Ishikawa (cell line): ENCODE measurements around the gene EIF3M.

Experiments used
- CEBPB ChIP-seq: IDR thresholded peaks from 2 replicates; pipeline ENCODE4 v1.6.1; 2012
- CREB1 ChIP-seq: IDR thresholded peaks from 2 replicates; pipeline ENCODE4 v1.6.1; 2012; ENCODE audit warnings: low read depth
- EGR1 ChIP-seq: IDR thresholded peaks from 2 replicates; pipeline ENCODE4 v1.6.1; 2012
- EP300 ChIP-seq: IDR thresholded peaks from 2 replicates; pipeline ENCODE4 v1.6.1; 2012; ENCODE audit warnings: borderline replicate concordance
- FOXM1 ChIP-seq: IDR thresholded peaks from 2 replicates; pipeline ENCODE4 v1.6.1; 2012; ENCODE audit warnings: low read depth, borderline replicate concordance
- NFIC ChIP-seq: IDR thresholded peaks from 2 replicates; pipeline ENCODE4 v1.6.1; 2012
- RAD21 ChIP-seq: IDR thresholded peaks from 2 replicates; pipeline ENCODE4 v1.6.1; 2012; ENCODE audit warnings: low read depth
- TAF1 ChIP-seq: IDR thresholded peaks from 2 replicates; pipeline ENCODE4 v1.6.1; 2012; ENCODE audit warnings: low read depth, mild to moderate bottlenecking
- TCF12 ChIP-seq: IDR thresholded peaks from 2 replicates; pipeline ENCODE4 v1.6.1; 2012; ENCODE audit warnings: low read depth
- TEAD4 ChIP-seq: IDR thresholded peaks from 2 replicates; pipeline ENCODE4 v1.6.1; 2012
- YY1 ChIP-seq: IDR thresholded peaks from 2 replicates; pipeline ENCODE4 v1.6.1; 2012; ENCODE audit warnings: low read depth
- ZBTB7A ChIP-seq: IDR thresholded peaks from 2 replicates; pipeline ENCODE4 v1.6.1; 2012; ENCODE audit warnings: low read depth
- TF ChIP-seq, protein P1 (sequence below): IDR thresholded peaks from 2 replicates; pipeline ENCODE4 v1.6.1; 2012
- TF ChIP-seq, protein P2 (sequence below): IDR thresholded peaks from 2 replicates; pipeline ENCODE4 v1.6.1; 2012; ENCODE audit warnings: low read depth, mild to moderate bottlenecking
- TF ChIP-seq, protein P3 (sequence below): IDR thresholded peaks from 2 replicates; pipeline ENCODE4 v1.6.1; 2012

EIF3M gene

DNA sequence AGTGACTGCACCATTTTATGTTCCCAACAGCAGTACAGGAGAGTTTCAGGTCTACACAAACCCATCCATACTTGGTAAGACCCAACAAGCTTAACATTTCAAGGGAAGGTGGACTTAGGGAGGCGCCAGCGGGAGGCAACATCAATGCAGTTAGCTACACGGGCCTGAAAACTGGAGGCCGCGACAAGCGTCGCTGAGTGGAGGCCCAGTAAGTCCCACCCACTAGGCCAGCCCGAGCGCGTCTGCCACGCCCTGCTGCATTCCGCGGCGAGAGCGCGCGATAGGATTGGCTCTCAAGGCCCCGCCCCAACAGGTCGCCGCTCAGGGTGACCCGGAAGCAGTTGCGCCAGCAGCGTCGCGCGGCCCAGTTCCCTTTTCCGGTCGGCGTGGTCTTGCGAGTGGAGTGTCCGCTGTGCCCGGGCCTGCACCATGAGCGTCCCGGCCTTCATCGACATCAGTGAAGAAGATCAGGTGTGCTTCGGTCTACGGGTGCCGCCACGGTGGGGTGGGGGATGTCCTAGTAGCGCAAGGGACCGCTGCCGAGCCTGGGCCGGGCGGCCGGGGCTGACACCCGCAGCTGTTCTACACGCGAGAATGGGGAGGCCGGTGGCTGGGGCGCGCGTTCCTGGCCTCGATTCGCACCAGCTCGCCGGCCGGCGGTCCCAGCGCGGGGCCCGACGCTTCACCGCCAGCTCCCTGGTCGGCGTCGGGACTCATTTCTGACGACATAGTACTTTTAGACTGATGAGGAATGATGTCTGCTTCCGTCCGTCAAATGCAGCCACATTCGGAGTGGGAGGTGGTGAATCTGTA lies at the start of gene EIF3M:
Gene EIF3M, plus strand, starts transcription at position 373 of the 813 bp plus-strand sequence. Its CDS starts 57 bp downstream, at position 430.
- TF ChIP-seq EP300 (peak; percentile 11; the same call in 1 of the 2 replicates), TAF1 (peak; percentile 83), FOXM1 (0 out of 2 replicates have a peak, but pooled peaks have one; percentile 8), ZBTB7A (no peak), NFIC (no peak), CEBPB (no peak), YY1 (peak; percentile 59), TEAD4 (peak; percentile 90), TCF12 (peak; percentile 39; the same call in 1 of the 2 replicates), RAD21 (no peak), CREB1 (no peak), EGR1 (no peak)
- TF ChIP-seq, protein P1, sequence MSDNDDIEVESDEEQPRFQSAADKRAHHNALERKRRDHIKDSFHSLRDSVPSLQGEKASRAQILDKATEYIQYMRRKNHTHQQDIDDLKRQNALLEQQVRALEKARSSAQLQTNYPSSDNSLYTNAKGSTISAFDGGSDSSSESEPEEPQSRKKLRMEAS = peak; percentile 95
- TF ChIP-seq, protein P2, sequence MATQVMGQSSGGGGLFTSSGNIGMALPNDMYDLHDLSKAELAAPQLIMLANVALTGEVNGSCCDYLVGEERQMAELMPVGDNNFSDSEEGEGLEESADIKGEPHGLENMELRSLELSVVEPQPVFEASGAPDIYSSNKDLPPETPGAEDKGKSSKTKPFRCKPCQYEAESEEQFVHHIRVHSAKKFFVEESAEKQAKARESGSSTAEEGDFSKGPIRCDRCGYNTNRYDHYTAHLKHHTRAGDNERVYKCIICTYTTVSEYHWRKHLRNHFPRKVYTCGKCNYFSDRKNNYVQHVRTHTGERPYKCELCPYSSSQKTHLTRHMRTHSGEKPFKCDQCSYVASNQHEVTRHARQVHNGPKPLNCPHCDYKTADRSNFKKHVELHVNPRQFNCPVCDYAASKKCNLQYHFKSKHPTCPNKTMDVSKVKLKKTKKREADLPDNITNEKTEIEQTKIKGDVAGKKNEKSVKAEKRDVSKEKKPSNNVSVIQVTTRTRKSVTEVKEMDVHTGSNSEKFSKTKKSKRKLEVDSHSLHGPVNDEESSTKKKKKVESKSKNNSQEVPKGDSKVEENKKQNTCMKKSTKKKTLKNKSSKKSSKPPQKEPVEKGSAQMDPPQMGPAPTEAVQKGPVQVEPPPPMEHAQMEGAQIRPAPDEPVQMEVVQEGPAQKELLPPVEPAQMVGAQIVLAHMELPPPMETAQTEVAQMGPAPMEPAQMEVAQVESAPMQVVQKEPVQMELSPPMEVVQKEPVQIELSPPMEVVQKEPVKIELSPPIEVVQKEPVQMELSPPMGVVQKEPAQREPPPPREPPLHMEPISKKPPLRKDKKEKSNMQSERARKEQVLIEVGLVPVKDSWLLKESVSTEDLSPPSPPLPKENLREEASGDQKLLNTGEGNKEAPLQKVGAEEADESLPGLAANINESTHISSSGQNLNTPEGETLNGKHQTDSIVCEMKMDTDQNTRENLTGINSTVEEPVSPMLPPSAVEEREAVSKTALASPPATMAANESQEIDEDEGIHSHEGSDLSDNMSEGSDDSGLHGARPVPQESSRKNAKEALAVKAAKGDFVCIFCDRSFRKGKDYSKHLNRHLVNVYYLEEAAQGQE = no peak
- TF ChIP-seq, protein P3, sequence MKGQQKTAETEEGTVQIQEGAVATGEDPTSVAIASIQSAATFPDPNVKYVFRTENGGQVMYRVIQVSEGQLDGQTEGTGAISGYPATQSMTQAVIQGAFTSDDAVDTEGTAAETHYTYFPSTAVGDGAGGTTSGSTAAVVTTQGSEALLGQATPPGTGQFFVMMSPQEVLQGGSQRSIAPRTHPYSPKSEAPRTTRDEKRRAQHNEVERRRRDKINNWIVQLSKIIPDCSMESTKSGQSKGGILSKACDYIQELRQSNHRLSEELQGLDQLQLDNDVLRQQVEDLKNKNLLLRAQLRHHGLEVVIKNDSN = no peak

DNA sequence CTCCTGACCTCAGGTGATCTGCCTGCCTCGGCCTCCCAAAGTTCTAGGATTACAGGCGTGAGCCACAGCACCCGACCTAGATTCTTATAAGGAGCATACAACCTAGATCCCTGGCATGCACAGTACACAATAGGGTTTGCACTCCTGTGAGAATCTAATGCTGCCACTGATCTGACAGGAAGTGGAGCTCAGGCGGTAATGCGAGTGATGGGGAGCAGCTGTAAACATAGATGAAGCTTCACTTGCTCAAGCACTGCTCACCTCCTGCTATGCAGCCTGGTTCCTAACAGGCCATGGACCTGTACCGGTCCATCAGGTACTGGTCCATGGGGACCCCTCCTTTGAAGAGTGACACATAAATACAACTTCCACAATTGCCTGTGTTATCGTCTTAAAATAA lies 44.8 kb upstream of the EIF3M start:
- no peak for TF ChIP-seq RAD21
- TF ChIP-seq TAF1 = no peak
- TF ChIP-seq TCF12 = no peak
- no peak for TF ChIP-seq CREB1
- TF ChIP-seq EGR1 = no peak
- TF ChIP-seq, protein P3 = no peak
- TF ChIP-seq TEAD4 = no peak
- no peak for TF ChIP-seq YY1
- no peak for TF ChIP-seq CEBPB
- no peak for TF ChIP-seq ZBTB7A
- TF ChIP-seq FOXM1 = no peak
- TF ChIP-seq NFIC = no peak
- TF ChIP-seq, protein P1 = no peak
- TF ChIP-seq, protein P2 = no peak
- no peak for TF ChIP-seq EP300

DNA sequence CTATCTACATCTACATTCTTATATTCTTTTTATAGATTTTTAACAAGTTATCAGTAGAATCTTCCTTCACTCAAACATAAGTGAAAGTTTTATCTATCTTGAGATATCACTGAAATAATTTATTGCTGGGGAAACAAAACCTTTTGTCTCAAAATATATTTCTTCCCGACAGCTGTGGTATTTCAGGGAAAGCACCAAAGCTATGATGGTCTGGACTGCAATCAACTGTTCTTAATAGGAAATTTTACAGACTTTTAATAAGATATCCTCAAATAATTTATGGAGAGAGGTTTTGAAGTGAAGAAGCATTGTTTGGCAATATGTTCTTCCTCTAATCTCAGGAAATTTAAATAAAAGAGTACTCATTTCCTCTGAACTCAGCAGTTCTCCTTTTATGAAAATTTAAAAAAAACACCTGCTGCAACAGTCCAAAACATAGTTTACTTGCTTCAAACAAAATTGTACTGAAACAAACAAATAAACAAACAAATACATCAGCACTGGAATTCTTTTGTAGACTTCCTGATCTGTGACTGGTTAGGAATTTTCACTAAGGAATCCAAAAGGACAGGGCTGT lies 33.9 kb upstream of the EIF3M start:
- no peak for TF ChIP-seq ZBTB7A

DNA sequence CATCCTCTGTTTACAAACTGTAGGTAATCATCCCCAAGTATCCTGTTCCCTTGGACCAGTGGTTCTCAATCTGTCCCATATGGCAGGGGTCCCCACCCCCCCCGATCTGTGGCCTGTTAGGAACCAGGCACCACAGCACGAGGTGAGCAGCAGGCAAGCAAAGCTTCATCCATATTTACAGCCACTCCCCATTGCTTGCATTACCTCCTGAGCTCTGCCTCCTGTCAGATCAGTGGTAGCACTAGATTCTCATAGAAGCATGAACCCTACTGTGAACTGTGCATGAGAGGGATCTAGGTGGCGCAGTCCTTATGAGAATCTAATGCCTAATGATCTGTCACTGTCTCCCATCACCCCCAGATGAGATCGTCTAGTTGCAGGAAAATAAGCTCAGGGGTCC lies 33.4 kb upstream of the EIF3M start:
- TF ChIP-seq NFIC (no peak), TCF12 (no peak), EGR1 (no peak), EP300 (no peak), YY1 (no peak), RAD21 (no peak), ZBTB7A (no peak), FOXM1 (no peak), CEBPB (no peak)
- TF ChIP-seq, protein P1 = no peak
- TF ChIP-seq, protein P2 = no peak
- TF ChIP-seq, protein P3 = no peak
